Astrocyte of the hippocampus (primary cell): ENCODE data around the gene NAGPA.

Experiments
- DNase-seq: peaks from one replicate; pipeline ENCODE4 v3.0.0; 2011; ENCODE audit warnings: low read depth, low spot score

NAGPA gene

DNA sequence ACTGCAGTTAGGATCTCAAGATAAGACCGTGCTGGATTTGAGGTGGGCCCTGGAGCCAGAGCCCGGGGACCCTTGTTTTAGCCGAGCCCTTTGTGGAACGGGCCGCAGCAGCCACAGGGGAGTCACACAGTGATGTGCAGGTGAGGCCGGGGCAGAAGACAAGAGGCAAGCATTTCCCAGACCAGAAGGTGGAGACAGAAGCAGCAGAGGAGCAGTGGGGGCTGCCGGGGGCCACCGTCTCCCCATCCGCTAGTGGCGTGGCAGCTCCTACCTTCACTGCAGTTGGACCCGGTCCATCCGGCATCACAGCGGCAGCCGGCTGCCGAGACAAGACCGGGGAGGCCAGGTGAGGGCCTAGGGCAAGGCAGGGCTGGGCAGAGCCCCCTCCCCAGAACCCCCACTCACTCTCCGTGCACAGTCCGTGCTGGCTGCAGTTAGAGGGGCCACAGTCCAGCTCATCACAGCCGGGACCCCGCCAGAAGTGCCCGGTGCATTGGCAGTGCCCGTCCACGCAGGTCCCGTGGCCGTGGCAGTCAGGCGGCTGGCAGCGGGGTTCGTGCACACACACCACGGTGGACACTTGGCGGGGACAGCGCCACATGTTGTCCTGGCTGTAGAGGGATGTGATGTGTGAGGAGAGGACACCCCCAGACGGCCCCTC, 6.0 kb downstream of the NAGPA start:
- DNase-seq, result no peak

DNA sequence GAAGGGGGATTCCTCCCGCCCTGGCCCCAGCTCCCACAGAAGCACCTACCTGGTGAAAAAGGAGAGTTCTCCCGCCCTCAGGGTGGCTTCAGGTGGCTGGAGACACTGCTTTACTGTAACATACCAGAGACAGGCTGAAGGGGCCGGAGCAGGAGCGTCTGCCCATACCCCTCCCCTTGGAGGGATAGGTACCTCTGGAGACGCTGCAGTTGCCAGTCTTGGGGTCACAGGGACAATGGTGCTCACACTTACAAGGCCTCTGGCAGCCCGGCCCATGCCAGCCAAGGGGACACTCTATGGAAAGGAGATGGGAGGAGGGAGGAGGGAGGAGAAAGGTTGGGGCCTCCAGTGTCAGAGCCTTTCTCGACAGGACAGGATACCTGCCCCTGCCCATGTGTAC, 6.6 kb downstream of the NAGPA start:
- DNase-seq, result no peak

GRCh38 chr16:5026664-5027063, 7.1 kb downstream of the NAGPA start:
- no peak for DNase-seq

- peak; percentile 52 for DNase-seq
Observed at GRCh38 chr16:5025171-5025632, 8.5 kb downstream of the NAGPA start.

DNA sequence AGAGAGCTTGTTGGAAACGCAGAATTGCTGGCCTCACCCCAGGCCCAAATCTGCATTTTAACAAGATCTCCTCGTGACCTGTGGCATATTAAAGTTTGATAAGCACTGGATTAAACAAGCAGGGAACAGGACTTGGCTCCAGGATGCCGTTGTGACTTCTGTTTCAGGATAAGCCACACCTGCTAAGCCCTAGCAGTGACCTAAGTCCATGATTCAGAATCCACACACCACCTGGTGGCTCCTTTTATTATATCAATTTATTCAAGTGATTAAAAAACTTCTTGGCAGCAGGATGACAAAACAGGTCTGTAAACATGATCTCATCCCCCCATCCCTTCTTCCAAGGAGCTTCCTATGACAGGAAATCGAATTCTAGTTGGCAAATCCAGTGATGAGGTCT, 9.1 kb downstream of the NAGPA start:
- peak; percentile 12 for DNase-seq

GRCh38 chr16:5022521-5022920, 11.2 kb downstream of the NAGPA start:
- DNase-seq, result no peak

DNA sequence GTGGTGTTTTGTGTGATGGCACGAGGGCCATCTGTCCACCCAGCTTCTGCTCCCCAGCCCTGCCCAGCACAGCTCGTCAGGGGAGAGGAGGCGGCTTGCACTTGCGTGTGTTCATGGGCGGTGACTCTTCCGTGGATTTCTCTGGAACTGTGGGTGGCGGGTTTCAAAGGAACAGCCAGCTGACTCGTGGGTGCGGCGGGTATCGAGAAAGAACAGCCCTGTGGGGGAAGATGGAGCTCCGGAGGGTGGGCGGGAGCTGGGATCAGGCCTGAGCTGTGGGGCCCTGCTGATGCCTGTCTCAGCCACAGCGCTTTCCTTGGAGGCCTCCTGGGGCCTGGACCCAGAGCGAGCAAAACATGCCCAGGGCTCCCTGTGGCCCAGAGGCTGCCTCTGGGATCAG, 13.2 kb downstream of the NAGPA start:
- DNase-seq, result no peak

DNA sequence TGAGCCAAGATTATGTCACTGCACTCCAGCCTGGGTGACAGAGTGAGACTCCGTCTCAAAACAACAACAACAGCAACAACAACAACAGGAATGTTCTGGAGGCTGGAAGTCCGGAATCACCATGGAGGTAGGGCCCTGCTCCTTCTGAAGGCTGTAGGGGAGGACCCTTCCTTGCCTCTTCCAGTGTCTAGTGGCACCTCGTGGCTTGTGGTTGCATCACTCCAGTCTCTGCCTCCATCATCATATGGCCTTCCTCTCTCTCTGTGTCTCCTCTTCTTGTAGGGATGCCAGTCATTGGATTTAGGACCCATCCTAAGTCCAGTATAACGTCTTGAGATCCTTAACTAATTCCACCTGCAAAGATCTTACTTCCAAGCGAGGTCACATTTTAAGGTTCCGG, 14.0 kb downstream of the NAGPA start:
- DNase-seq, result no peak

DNA sequence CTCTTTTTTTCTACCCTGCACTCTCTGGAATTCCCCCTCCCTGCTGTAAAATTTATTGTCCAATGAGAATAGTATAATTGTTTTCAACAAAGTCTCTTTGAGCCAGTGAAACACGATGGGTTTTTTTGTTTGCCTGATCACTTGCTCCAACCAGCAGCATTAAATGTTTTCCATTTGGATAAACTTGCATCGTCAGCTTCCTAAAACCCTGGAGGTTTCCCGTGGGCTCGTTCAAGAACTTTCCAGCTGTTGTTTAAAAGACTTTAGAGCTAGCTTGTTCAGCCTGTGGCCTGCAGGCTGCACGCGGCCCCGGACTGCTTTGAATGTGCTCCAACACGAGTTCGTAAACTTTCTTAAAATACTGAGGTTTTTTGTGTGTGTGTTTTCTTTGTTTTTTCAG, 14.9 kb downstream of the NAGPA start:
- DNase-seq, result no peak

DNA sequence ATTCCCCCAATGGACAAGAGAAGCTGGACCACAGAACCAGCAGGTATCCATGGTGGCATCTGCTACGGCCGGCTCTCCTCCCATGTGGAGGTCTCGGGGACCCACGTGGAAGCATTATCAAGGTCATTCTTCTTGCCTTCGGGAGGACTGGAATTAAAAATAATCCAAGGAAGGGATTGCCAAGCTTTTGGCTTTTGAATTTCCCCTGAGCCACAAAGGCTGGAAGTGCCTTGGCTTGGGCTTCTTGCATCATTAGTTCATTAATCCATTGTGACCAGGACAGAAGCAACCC, 16.1 kb downstream of the NAGPA start:
- DNase-seq, result no peak

GRCh38 chr16:5016967-5017677, 16.6 kb downstream of the NAGPA start:
- DNase-seq, result no peak

- no peak for DNase-seq
Observed at GRCh38 chr16:5015887-5016286, 17.8 kb downstream of the NAGPA start.

- no peak for DNase-seq
Observed at GRCh38 chr16:5015351-5015750, 18.4 kb downstream of the NAGPA start.

DNA sequence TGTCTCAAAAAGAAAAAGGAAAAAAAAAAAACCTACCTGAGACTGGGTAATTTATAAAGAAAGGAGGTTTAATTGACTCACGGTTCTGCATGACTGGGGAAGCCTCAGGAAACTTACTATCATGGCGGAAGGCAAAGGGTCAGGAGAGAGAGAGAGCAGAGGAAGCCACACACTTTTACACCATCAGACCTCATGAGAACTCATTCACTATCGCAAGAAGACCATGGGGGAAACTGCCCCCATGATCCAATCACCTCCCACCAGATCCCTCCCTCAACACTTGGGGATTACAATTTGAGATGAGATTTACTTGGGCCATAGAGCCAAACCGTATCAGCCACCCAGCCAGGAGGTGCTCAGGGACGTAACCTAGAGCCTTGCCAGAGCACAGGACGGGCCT, 20.8 kb downstream of the NAGPA start:
- no peak for DNase-seq

GRCh38 chr16:5011637-5012036, 22.1 kb downstream of the NAGPA start:
- no peak for DNase-seq

- DNase-seq, result no peak
Observed at GRCh38 chr16:5010576-5011329, 23.0 kb downstream of the NAGPA start.

DNA sequence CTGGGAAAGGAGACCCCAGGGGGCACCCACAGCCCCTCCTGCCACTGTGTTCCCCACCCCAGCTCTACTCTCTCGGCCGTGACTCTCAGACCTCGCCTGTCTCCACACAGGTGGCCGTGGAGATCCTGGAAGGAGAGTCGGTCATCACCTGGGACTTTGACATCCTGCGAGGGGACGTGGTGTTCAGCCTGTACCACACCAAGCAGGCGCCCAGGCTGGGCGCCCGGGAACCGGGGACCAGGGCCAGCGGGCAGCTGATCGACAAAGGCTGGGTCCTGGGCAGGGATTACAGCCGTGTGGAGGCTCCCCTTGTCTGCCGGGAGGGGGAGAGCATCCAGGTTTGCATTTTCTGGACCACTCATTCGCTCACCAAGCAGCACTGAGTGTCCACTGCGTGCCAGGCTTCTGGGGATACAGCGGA, 25.4 kb downstream of the NAGPA start:
- DNase-seq, result no peak

GRCh38 chr16:5007256-5007655, 26.5 kb downstream of the NAGPA start:
- DNase-seq, result no peak

- no peak for DNase-seq
Observed at GRCh38 chr16:5006348-5007193, 27.2 kb downstream of the NAGPA start.

- no peak for DNase-seq
Observed at GRCh38 chr16:5005916-5006315, 27.8 kb downstream of the NAGPA start.

GRCh38 chr16:5004311-5004710, 29.4 kb downstream of the NAGPA start:
- DNase-seq, result no peak

DNA sequence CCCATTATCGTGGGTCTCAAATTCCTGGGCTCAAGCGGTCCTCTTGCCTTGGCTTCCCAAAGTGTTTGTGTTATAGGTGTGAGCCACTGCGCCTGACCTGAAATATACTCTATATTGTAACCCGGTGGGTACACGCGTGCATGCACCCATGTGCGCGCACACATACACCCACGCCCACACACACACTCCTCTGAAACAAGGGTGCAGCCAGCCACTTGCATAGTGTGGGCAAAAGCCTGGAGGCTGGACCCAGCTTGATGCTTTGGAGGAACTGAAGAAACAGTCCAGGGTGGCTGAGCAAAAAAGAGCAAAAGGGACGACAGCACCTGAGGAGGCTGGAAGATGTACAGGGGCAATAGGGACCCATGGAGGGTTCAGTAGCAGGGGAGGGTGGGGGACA, 29.9 kb downstream of the NAGPA start:
- no peak for DNase-seq
